HepG2 (cell line): ENCODE data around the gene GLI3. TPM values are rescaled to one million over a fixed set of nuclear protein-coding genes. Genes with fewer than 3 reads are reported as not detected.

Source experiments
- ATAC-seq: fragments of 200-7000 bp; cut with Tn5 transposase; 3 replicates; pipeline ENCODE4 v1.9.1; 2020; ENCODE audit warnings: mild to moderate bottlenecking, moderate library complexity
- BruUV-seq: library from RNA; stranded (reverse); fragments of 400-500 nt; replicated peaks from 2 replicates; lab custom pipeline; 2021; lab: Mats Ljungman, UMichigan
- CTCF ChIA-PET: fragments of 300-600 bp; formaldehyde crosslinking; extraction: SDS; loops from one replicate; lab custom pipeline; 2021; ENCODE audit warnings: low total read pairs, inconsistent platforms, low intra/inter-chr PET ratio; lab: Yijun Ruan, JAX
- POLR2A ChIA-PET: fragments of 350-600 bp; sonication (Branson Sonifier 250); formaldehyde crosslinking; loops from one replicate; lab custom pipeline; 2020; ENCODE audit warnings: antibody characterized with exemption, inconsistent platforms; lab: Yijun Ruan, JAX
- DNase-seq: peaks from one replicate; pipeline ENCODE4 v3.0.0-alpha.2; 2015; ENCODE audit warnings: low spot score
- FAIRE-seq: peaks from 3 replicates; lab custom pipeline; 2011; peaks lifted over from hg19 to GRCh38; lab: Jason Lieb, UNC
- H2AFZ ChIP-seq: one replicate; pipeline ENCODE4 v1.6.1; 2011; ENCODE audit warnings: low read length, inconsistent platforms
- H3K27ac ChIP-seq: fragments of 300-600 bp; 3 replicates; pipeline ENCODE4 v1.8.0; 2011; ENCODE audit warnings: mixed run types, mild to moderate bottlenecking, mixed read lengths, low read length, inconsistent platforms; ENCODE audit not compliant: insufficient read depth; ENCODE audit errors: extremely low read length
- H3K27me3 ChIP-seq, 2 experiments: fragments of 200-600 bp in 1 of 2; 2 replicates in 1 of 2; 3 replicates in 1 of 2; pipeline versions ENCODE4 v1.6.0 to v1.8.0; 2011; ENCODE audit warnings: low read length in 2 of 2, mild to moderate bottlenecking in 2 of 2, moderate library complexity in 2 of 2, inconsistent platforms in 1 of 2; ENCODE audit not compliant: insufficient read depth in 2 of 2, control insufficient read depth in 1 of 2
- H3K36me3 ChIP-seq, 2 experiments: fragments of 200-600 bp in 1 of 2; replicated peaks in 1 of 2; 2 replicates in 1 of 2; 3 replicates in 1 of 2; pipeline versions ENCODE4 v1.5.1 to v1.8.0; 2011; ENCODE audit warnings: low read length in 2 of 2, inconsistent platforms in 1 of 2; ENCODE audit not compliant: insufficient read depth in 2 of 2, control insufficient read depth in 1 of 2
- H3K4me1 ChIP-seq: 2 replicates; pipeline ENCODE4 v1.5.1; 2012; ENCODE audit warnings: low read length, inconsistent platforms; ENCODE audit not compliant: insufficient read depth
- H3K4me2 ChIP-seq: 2 replicates; pipeline ENCODE4 v1.6.0; 2011; ENCODE audit warnings: low read depth, low read length, inconsistent platforms
- H3K4me3 ChIP-seq, 3 experiments: fragments of 200-600 bp in 1 of 3; sonication (generic), shearing (Covaris generic) in 1 of 3; replicated peaks in 1 of 3; 2 replicates each; pipeline ENCODE4 v1.5.1; 2011 to 2016; ENCODE audit warnings: low read length in 3 of 3, inconsistent platforms in 2 of 3, low read depth in 2 of 3, mild to moderate bottlenecking in 2 of 3, control low read depth in 1 of 3, mixed read lengths in 1 of 3; ENCODE audit not compliant: insufficient read depth in 1 of 3
- H3K79me2 ChIP-seq: one replicate; pipeline ENCODE4 v1.6.1; 2011; ENCODE audit warnings: low read length, inconsistent platforms; ENCODE audit not compliant: insufficient read depth
- H3K9ac ChIP-seq: 2 replicates; pipeline ENCODE4 v1.6.0; 2011; ENCODE audit warnings: mild to moderate bottlenecking, low read depth, low read length, inconsistent platforms; ENCODE audit not compliant: insufficient read depth
- H3K9me3 ChIP-seq: 2 replicates; pipeline ENCODE4 v1.5.1; 2012; ENCODE audit warnings: mild to moderate bottlenecking, low read length
- H4K20me1 ChIP-seq: 2 replicates; pipeline ENCODE4 v1.6.0; 2011; ENCODE audit warnings: inconsistent platforms, mild to moderate bottlenecking, low read length, moderate library complexity; ENCODE audit not compliant: insufficient read depth
- DBP ChIP-seq: sonication (generic); formaldehyde crosslinking; IDR thresholded peaks from 2 replicates; pipeline ENCODE4 v1.4.0; 2020; ENCODE audit warnings: missing genetic modification reagents; ENCODE audit errors: not compliant biosample characterization
- ELF1 ChIP-seq: sonication (generic); formaldehyde crosslinking; IDR thresholded peaks from 2 replicates; pipeline ENCODE4 v1.4.0; 2020; ENCODE audit warnings: missing genetic modification reagents
- FOXK1 ChIP-seq: sonication (generic); formaldehyde crosslinking; IDR thresholded peaks from 2 replicates; pipeline ENCODE4 v1.4.0; 2020; ENCODE audit warnings: low read depth, missing genetic modification reagents, borderline replicate concordance
- NCOA2 ChIP-seq: sonication (generic); formaldehyde crosslinking; IDR thresholded peaks from 2 replicates; pipeline ENCODE4 v1.8.0; 2022; ENCODE audit warnings: inconsistent platforms
- NONO ChIP-seq, 2 experiments: fragments of 450-650 bp in 1 of 2; sonication (generic) in 1 of 2; formaldehyde crosslinking in 1 of 2; IDR thresholded peaks in 1 of 2; conservative IDR thresholded peaks in 1 of 2; 2 replicates each; pipeline versions ENCODE4 v1.6.1 to v1.8.0; 2017 to 2022; ENCODE audit warnings: mild to moderate bottlenecking in 1 of 2, missing genetic modification reagents in 1 of 2, moderate library complexity in 1 of 2
- NR2F6 ChIP-seq, 2 experiments: IDR thresholded peaks; 2 replicates each; pipeline ENCODE4 v1.6.1; 2016; ENCODE audit warnings: antibody characterized with exemption in 1 of 2, mild to moderate bottlenecking in 1 of 2
- SAP130 ChIP-seq: IDR thresholded peaks from 2 replicates; pipeline ENCODE4 v1.6.1; 2016; ENCODE audit warnings: low read depth
- ZNF18 ChIP-seq: sonication (generic); formaldehyde crosslinking; IDR thresholded peaks from 2 replicates; pipeline ENCODE4 v1.8.0; 2022; ENCODE audit warnings: mild to moderate bottlenecking, missing genetic modification reagents; ENCODE audit not compliant: insufficient replicate concordance
- ZNF362 ChIP-seq: sonication (generic); formaldehyde crosslinking; IDR thresholded peaks from 2 replicates; pipeline ENCODE4 v1.4.0; 2020; ENCODE audit warnings: missing genetic modification reagents, mild to moderate bottlenecking, borderline replicate concordance
- ZNF883 ChIP-seq: sonication (generic); formaldehyde crosslinking; IDR thresholded peaks from 2 replicates; pipeline ENCODE4 v1.5.1; 2020; ENCODE audit warnings: mild to moderate bottlenecking, missing genetic modification reagents; ENCODE audit errors: not compliant biosample characterization
- WGBS: methylation state at CpG from one replicate; pipeline ENCODE4 v1.1.6; 2017; ENCODE audit warnings: low lambda C conversion rate; 5-methylcytosine and 5-hydroxymethylcytosine counted together
- in situ Hi-C: cut with HindIII; loops from 2 replicates; pipeline ENCODE4 v1.10.0; 2017; ENCODE audit warnings: low pct_unique_long_range_greater_than_20kb; ENCODE audit not compliant: extremely low pct_ligation_motif_present
- intact Hi-C: fragments of 100-400 bp; cut with micrococcal nuclease; formaldehyde crosslinking; loops from one replicate; pipeline ENCODE4 v1.10.0; 2022; ENCODE audit not compliant: unreplicated experiment
- polyA plus RNA-seq, 8 experiments: library from polyadenylated mRNA; depleted of rRNA in 3 of 8; stranded (reverse) in 7 of 8; unstranded in 1 of 8; fragments of >200 nt; fragmentation: Illumina TruSeq in 4 of 8; extraction: Trizol in 4 of 8; gene quantifications; 2 replicates each; pipeline versions ENCODE4 v1.2.1 to v1.2.3, GENCODE V29; 2011 to 2016; ENCODE audit warnings: low read depth in 4 of 8, missing spikeins in 1 of 8, mixed read lengths in 1 of 8; ENCODE audit not compliant: insufficient read depth in 1 of 8
- total RNA-seq, 5 experiments: library from RNA; depleted of rRNA; stranded (reverse); fragments of >200 nt; fragmentation: Illumina TruSeq; extraction: Trizol; gene quantifications; 2 replicates each; pipeline ENCODE4 v1.2.3, GENCODE V29; 2016; ENCODE audit warnings: low read depth in 1 of 5

The GLI3 gene
- total and polyA plus RNA-seq, 2 of the 13 experiments (the other 11 are each of a cell fraction or from before 2014, with no cell fraction given), result not detected

DNA sequence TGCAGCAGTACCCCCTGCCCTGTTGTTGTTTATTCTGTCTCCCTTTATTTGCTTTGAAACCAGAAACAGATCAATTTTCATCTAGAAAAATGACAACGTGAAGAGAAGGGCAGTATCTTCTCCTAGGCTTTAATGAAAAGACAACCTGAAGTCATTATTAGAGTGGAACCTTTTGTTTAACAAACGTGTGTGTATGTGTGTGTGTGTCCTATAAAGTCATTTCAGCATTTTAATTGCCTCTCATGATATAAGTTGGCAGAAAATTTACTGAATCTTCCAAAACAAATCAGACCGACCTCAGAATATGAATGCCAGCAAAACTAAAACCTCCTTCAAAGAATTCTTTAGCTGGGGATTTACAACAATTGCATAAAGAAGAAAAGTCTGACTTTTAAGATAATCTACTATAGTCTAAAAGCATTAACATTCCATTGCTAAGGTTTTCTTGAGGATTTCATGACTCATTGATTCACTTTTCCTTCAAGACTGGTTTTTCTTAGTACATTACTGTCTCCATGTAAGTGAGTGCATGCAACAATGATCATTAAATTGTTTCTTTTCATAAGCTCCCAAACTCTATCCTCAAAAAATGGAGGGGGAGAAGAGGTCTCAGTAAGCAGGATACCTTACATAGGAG lies 3.2 kb downstream of the GLI3 start:
- in situ Hi-C loops (no loop called here), intact Hi-C loops (no loop called here)
- CTCF ChIA-PET, result no interaction called here
- POLR2A ChIA-PET, result no interaction called here
- no peak for FAIRE-seq
- Histone ChIP-seq H3K4me1 (no peaks in the 10 kb centered on the region; the same call in 1 of the 2 replicates), H4K20me1 (no peaks in the 10 kb centered on the region), H3K9me3 (no peaks in the 10 kb centered on the region), H3K27me3 (peaks cover 4 to 41% of the 10 kb centered on the region in 2 experiments; a peak in 4 of 5 replicates), H3K36me3 (no peaks in the 10 kb centered on the region), H3K4me2 (no peak overlapping the region), H2AFZ (no peak overlapping the region), H3K4me3 (no peak overlapping the region), H3K27ac (no peak overlapping the region), H3K9ac (no peak overlapping the region), H3K79me2 (no peaks in the 10 kb centered on the region)
- BruUV-seq, result no TSS peak
- TF ChIP-seq NCOA2 (CRISPR knock-in tag), result no peak
- no peak for TF ChIP-seq SAP130
- no peak for TF ChIP-seq ELF1 (CRISPR knock-in tag)
- TF ChIP-seq ZNF362 (CRISPR knock-in tag), result no peak
- TF ChIP-seq ZNF18 (CRISPR knock-in tag), result no peak
- no peak for TF ChIP-seq NR2F6 (IDR thresholded peaks at IDR 0.05)
- no peak for TF ChIP-seq NR2F6 (CRISPR knock-in tag; IDR thresholded peaks at IDR 0.05)
- TF ChIP-seq ZNF883 (CRISPR knock-in tag), result no peak
- no peak for TF ChIP-seq FOXK1 (CRISPR knock-in tag)
- no peak for TF ChIP-seq NONO (IDR thresholded peaks at IDR 0.05)
- TF ChIP-seq NONO (CRISPR knock-in tag; conservative IDR thresholded peaks at IDR 0.05), result no peak
- TF ChIP-seq DBP (CRISPR knock-in tag), result no peak
- DNase-seq, result no peak
- no peak for ATAC-seq
- 0% methylated on average over 3 of the region's 3 CpGs for WGBS
